GM12891 (cell line): ENCODE results near the gene PCDHGA9.
"Not testable (repeated sequence)": the region's sequence is repeated elsewhere in the genome, so short reads cannot be mapped to it uniquely, and the experiment has no call there.

Experiments
- DNase-seq: peaks from one replicate; pipeline ENCODE4 v3.0.0; 2011; ENCODE audit warnings: low spot score; ENCODE audit not compliant: insufficient read length
- FAIRE-seq: peaks from 2 replicates; lab custom pipeline; 2011; peaks lifted over from hg19 to GRCh38; lab: Jason Lieb, UNC
- PAX5 ChIP-seq: IDR thresholded peaks from 2 replicates; pipeline ENCODE4 v1.6.1; 2011; ENCODE audit warnings: low read length, moderate library complexity, mild to moderate bottlenecking; ENCODE audit not compliant: insufficient read depth, severe bottlenecking
- POLR2A ChIP-seq: IDR thresholded peaks from 2 replicates; pipeline ENCODE4 v1.6.1; 2011; ENCODE audit warnings: low read depth, low read length, control low read depth
- POLR2AphosphoS5 ChIP-seq: IDR thresholded peaks from 2 replicates; pipeline ENCODE4 v1.6.1; 2011; ENCODE audit warnings: low read depth, low read length, control low read depth
- POU2F2 ChIP-seq: IDR thresholded peaks from 2 replicates; pipeline ENCODE4 v1.6.1; 2011; ENCODE audit warnings: low read depth, mild to moderate bottlenecking, control low read depth, low read length, moderate library complexity
- SPI1 ChIP-seq: IDR thresholded peaks from 2 replicates; pipeline ENCODE4 v1.6.1; 2011; ENCODE audit warnings: low read depth, low read length, control low read depth
- TAF1 ChIP-seq: IDR thresholded peaks from 2 replicates; pipeline ENCODE4 v1.6.1; 2011; ENCODE audit warnings: low read depth, low read length, control low read depth

PCDHGA9 gene

GRCh38 chr5:141382469-141383294 is 19.9 kb upstream of the PCDHGA9 start, which contains the start of gene PCDHGA7:
Gene PCDHGA7 (plus strand): TSS chr5:141382742. CDS start chr5:141382900, 158 bp downstream.
- DNase-seq (no peak), FAIRE-seq (no peak)
- no peak for TF ChIP-seq TAF1
- TF ChIP-seq POLR2A, result no peak
- TF ChIP-seq PAX5, result no peak
- no peak for TF ChIP-seq POLR2AphosphoS5
- TF ChIP-seq POU2F2, result no peak
- no peak for TF ChIP-seq SPI1

- no peak for DNase-seq
- FAIRE-seq, result no peak
- TF ChIP-seq PAX5, result no peak
- no peak for TF ChIP-seq SPI1
- no peak for TF ChIP-seq TAF1
- TF ChIP-seq POLR2A, result no peak
- no peak for TF ChIP-seq POLR2AphosphoS5
- TF ChIP-seq POU2F2, result no peak
These were observed 19.2 kb upstream of the PCDHGA9 start for GRCh38 chr5:141383345-141383744.

GRCh38 chr5:141384471-141385267 is 17.9 kb upstream of the PCDHGA9 start:
- TF ChIP-seq SPI1 (no peak), PAX5 (no peak), POU2F2 (no peak), POLR2AphosphoS5 (no peak), TAF1 (no peak), POLR2A (no peak)
- FAIRE-seq (no peak), DNase-seq (no peak)

GRCh38 chr5:141387557-141388311 is 14.8 kb upstream of the PCDHGA9 start, which contains the start of gene PCDHGB4:
Gene PCDHGB4 (plus strand): TSS chr5:141387698. CDS start chr5:141387885, 187 bp downstream.
- not testable (repeated sequence) for FAIRE-seq, DNase-seq

GRCh38 chr5:141388661-141389060 is 13.9 kb upstream of the PCDHGA9 start:
- DNase-seq (no peak), FAIRE-seq (no peak)
- no peak for TF ChIP-seq POLR2A
- TF ChIP-seq PAX5, result no peak
- TF ChIP-seq TAF1, result no peak
- TF ChIP-seq SPI1, result no peak
- TF ChIP-seq POLR2AphosphoS5, result no peak
- TF ChIP-seq POU2F2, result no peak

GRCh38 chr5:141389153-141390042 is 13.2 kb upstream of the PCDHGA9 start:
- FAIRE-seq, result no peak
- TF ChIP-seq PAX5 (no peak), TAF1 (no peak), POLR2AphosphoS5 (no peak), POU2F2 (no peak), POLR2A (no peak), SPI1 (no peak)
- DNase-seq, result no peak

GRCh38 chr5:141392429-141393198 is 10.0 kb upstream of the PCDHGA9 start, which contains the start of gene PCDHGA8:
Gene PCDHGA8 (plus strand): TSS chr5:141392633. CDS start chr5:141392814, 181 bp downstream.
- no peak for DNase-seq
- no peak for TF ChIP-seq TAF1
- no peak for TF ChIP-seq POLR2AphosphoS5
- TF ChIP-seq SPI1, result no peak
- TF ChIP-seq POLR2A, result no peak
- TF ChIP-seq POU2F2, result no peak
- TF ChIP-seq PAX5, result no peak
- no peak for FAIRE-seq

GRCh38 chr5:141393267-141393666 is 9.3 kb upstream of the PCDHGA9 start:
- TF ChIP-seq POU2F2, result no peak
- TF ChIP-seq POLR2AphosphoS5, result no peak
- no peak for TF ChIP-seq POLR2A
- TF ChIP-seq TAF1, result no peak
- TF ChIP-seq SPI1, result no peak
- TF ChIP-seq PAX5, result no peak
- FAIRE-seq (no peak), DNase-seq (no peak)

GRCh38 chr5:141394401-141395187 is 8.0 kb upstream of the PCDHGA9 start:
- FAIRE-seq, DNase-seq: not testable (repeated sequence)

- not testable (repeated sequence) for FAIRE-seq, DNase-seq
These were observed 4.6 kb upstream of the PCDHGA9 start, which contains the start of gene PCDHGB5 for GRCh38 chr5:141397756-141398551. Gene PCDHGB5 (plus strand): TSS chr5:141397947. CDS start chr5:141398128, 181 bp downstream.
